ENCODE results near the gene FBXO41.

DNA sequence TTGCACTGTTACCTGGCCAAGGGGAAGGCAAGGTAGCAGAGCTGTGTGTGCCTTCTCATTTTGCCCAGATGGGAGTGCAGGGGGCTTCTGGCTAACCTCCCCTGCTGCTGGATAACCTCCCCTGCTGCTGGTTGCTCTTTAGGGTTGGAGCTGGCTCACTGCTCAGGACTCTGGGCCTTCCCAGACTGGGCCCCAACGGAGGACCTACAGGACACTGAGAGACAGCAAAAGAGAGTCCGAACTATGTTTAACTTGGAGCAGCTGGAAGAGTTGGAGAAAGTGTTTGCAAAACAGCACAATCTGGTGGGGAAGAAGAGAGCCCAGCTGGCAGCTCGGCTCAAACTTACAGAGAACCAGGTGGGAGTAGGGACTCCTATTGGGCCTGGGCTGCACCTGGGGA lies 76.0 kb downstream of the FBXO41 start:
- TF ChIP-seq, protein P1, sequence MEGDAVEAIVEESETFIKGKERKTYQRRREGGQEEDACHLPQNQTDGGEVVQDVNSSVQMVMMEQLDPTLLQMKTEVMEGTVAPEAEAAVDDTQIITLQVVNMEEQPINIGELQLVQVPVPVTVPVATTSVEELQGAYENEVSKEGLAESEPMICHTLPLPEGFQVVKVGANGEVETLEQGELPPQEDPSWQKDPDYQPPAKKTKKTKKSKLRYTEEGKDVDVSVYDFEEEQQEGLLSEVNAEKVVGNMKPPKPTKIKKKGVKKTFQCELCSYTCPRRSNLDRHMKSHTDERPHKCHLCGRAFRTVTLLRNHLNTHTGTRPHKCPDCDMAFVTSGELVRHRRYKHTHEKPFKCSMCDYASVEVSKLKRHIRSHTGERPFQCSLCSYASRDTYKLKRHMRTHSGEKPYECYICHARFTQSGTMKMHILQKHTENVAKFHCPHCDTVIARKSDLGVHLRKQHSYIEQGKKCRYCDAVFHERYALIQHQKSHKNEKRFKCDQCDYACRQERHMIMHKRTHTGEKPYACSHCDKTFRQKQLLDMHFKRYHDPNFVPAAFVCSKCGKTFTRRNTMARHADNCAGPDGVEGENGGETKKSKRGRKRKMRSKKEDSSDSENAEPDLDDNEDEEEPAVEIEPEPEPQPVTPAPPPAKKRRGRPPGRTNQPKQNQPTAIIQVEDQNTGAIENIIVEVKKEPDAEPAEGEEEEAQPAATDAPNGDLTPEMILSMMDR (IDR thresholded peaks at IDR 0.05): no peak
- TF ChIP-seq POLR2AphosphoS5 (IDR thresholded peaks at IDR 0.05) (no peak), EP300 (IDR thresholded peaks at IDR 0.05) (no peak)
